Gastroesophageal sphincter (tissue), 3 donors: ENCODE results near the gene ST6GALNAC3.

Experiments used
- POLR2A ChIP-seq, 2 donors: fragments of 450-650 bp; IDR thresholded peaks; one replicate each; pipeline ENCODE4 v1.6.1; 2017; ENCODE audit warnings: antibody characterized with exemption in 2 of 2, mild to moderate bottlenecking in 2 of 2, moderate library complexity in 1 of 2
- POLR2AphosphoS5 ChIP-seq: sonication (generic); formaldehyde crosslinking; IDR thresholded peaks from one replicate; pipeline ENCODE4 v1.6.1; 2017; ENCODE audit warnings: antibody characterized with exemption
- TF ChIP-seq, protein P1 (sequence below), 4 experiments: fragments of 200-600 bp in 2 of 4; fragments of 450-650 bp in 2 of 4; sonication (generic) in 1 of 4; IDR thresholded peaks; one replicate each; pipeline ENCODE4 v1.5.1; 2017 to 2019; ENCODE audit warnings: antibody characterized with exemption in 4 of 4, mild to moderate bottlenecking in 2 of 4, moderate library complexity in 2 of 4

DNA sequence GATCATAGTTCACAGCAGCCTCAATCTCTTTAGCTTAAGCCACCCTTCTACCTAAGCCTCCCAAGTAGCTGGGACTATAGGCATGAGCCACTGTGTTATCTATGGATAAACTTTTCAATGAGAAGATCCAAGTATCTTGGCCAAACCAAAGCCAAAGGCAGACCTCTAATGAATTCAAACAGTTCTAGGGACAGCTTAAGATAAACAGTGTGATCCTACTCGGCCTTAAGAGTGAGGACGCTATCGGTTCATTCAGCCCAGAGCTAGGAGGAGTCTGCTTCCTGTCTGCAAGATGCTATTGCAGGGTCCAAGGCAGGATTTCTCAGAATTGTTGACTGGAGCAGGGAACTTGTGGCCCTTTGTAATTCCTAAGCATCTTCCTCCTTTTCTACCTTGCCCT lies 368.7 kb downstream of the ST6GALNAC3 start:
- TF ChIP-seq POLR2AphosphoS5 (no peak), POLR2A (IDR thresholded peaks at IDR 0.05) (no peak)
- TF ChIP-seq, protein P1, sequence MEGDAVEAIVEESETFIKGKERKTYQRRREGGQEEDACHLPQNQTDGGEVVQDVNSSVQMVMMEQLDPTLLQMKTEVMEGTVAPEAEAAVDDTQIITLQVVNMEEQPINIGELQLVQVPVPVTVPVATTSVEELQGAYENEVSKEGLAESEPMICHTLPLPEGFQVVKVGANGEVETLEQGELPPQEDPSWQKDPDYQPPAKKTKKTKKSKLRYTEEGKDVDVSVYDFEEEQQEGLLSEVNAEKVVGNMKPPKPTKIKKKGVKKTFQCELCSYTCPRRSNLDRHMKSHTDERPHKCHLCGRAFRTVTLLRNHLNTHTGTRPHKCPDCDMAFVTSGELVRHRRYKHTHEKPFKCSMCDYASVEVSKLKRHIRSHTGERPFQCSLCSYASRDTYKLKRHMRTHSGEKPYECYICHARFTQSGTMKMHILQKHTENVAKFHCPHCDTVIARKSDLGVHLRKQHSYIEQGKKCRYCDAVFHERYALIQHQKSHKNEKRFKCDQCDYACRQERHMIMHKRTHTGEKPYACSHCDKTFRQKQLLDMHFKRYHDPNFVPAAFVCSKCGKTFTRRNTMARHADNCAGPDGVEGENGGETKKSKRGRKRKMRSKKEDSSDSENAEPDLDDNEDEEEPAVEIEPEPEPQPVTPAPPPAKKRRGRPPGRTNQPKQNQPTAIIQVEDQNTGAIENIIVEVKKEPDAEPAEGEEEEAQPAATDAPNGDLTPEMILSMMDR (IDR thresholded peaks at IDR 0.05) = no peak
